HL-60 (cell line): ENCODE measurements around the gene CRY2.
A peak's percentile ranks its signal among the peaks of the same experiment; 100 is the strongest.

ENCODE experiments used
- CTCF ChIP-seq: IDR thresholded peaks from one replicate; pipeline ENCODE4 v1.5.1; 2011; ENCODE audit warnings: low read length, control low read depth, inconsistent platforms; ENCODE audit not compliant: insufficient read depth
- POLR2AphosphoS5 ChIP-seq: IDR thresholded peaks from 2 replicates; pipeline ENCODE4 v1.6.1; 2012; ENCODE audit warnings: low read depth
- REST ChIP-seq: IDR thresholded peaks from 2 replicates; pipeline ENCODE4 v1.6.1; 2012; ENCODE audit warnings: low read depth; ENCODE audit not compliant: insufficient replicate concordance

GRCh38 chr11:45924927-45925326 lies 77.7 kb downstream of the CRY2 start:
- TF ChIP-seq CTCF (no peak), POLR2AphosphoS5 (no peak), REST (peak; percentile 78)
